Measurements from ENCODE around the gene PTGER1. TPM values are rescaled to one million over a fixed set of nuclear protein-coding genes. Genes with fewer than 3 reads are reported as not detected.

The PTGER1 gene
- total and polyA plus RNA-seq, 10 of the 15 experiments (the other 5 are each of a cell fraction or from before 2014, with no cell fraction given): not detected

- TF ChIP-seq, protein P1, sequence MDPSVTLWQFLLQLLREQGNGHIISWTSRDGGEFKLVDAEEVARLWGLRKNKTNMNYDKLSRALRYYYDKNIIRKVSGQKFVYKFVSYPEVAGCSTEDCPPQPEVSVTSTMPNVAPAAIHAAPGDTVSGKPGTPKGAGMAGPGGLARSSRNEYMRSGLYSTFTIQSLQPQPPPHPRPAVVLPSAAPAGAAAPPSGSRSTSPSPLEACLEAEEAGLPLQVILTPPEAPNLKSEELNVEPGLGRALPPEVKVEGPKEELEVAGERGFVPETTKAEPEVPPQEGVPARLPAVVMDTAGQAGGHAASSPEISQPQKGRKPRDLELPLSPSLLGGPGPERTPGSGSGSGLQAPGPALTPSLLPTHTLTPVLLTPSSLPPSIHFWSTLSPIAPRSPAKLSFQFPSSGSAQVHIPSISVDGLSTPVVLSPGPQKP (IDR thresholded peaks at IDR 0.05; ENCODE audit: low read depth, low read length): no peak
Measured at GRCh38 chr19:14433554-14434501, 41.3 kb downstream of the PTGER1 start (continued).

GRCh38 chr19:14432791-14433553, 42.2 kb downstream of the PTGER1 start, which contains the start of gene PKN1:
PKN1 (plus strand) TSS chr19:14433306; CDS start chr19:14433522, 216 bp downstream.
- SMC1A ChIA-PET (ENCODE audit: uncharacterized antibody, unreplicated experiment): interaction anchor here (0.6 to 2.3 kb wide), 6 partner anchors 13 to 348 kb away, joined by 3 to 10 read pairs (median 4); no protein-coding TSS in a partner anchor
- ATAC-seq: peak; percentile 69
- TF ChIP-seq NR2C2 (IDR thresholded peaks at IDR 0.05; ENCODE audit: borderline replicate concordance, control insufficient read depth, insufficient read length, low read depth) (no peak), POLR2A (IDR thresholded peaks at IDR 0.05; ENCODE audit: low read depth, low read length) (peak; percentile 34; the same call in 1 of the 2 replicates), SP1 (IDR thresholded peaks at IDR 0.05; ENCODE audit: low read depth, low read length) (no peak), EGR1 (IDR thresholded peaks at IDR 0.05; ENCODE audit: borderline replicate concordance in 1 of 2, low read depth in 2 of 2, low read length in 2 of 2) (peak in 1 of 2 experiments; percentile 71; a peak in 2 of 3 replicates), USF1 (IDR thresholded peaks at IDR 0.05; ENCODE audit: borderline replicate concordance, extremely low read length, insufficient read depth, low read depth, low read length) (peak; percentile 81), TAF1 (IDR thresholded peaks at IDR 0.05; ENCODE audit: borderline replicate concordance, low read depth, low read length) (0 out of 2 replicates have a peak, but pooled peaks have one; percentile 10), BHLHE40 (IDR thresholded peaks at IDR 0.05; ENCODE audit: borderline replicate concordance in 1 of 2, low read depth in 2 of 2, low read length in 1 of 2) (peak; percentile 7 to 93; a peak in 2 of 4 replicates), NR2F1 (conservative IDR thresholded peaks at IDR 0.05) (peak; percentile 11; the same call in 1 of the 2 replicates), MAX (IDR thresholded peaks at IDR 0.05; ENCODE audit: low read depth, low read length) (0 out of 2 replicates have a peak, but pooled peaks have one; percentile 45), ZBED1 (IDR thresholded peaks at IDR 0.05; ENCODE audit: borderline replicate concordance) (no peak), IKZF1 (conservative IDR thresholded peaks at IDR 0.05) (0 out of 2 replicates have a peak, but pooled peaks have one; percentile 16)

More at GRCh38 chr19:14432791-14433553, 42.2 kb downstream of the PTGER1 start, which contains the start of gene PKN1:
- H3K4me3 ChIP-seq: peak within 1 kb of the TSS; percentile 90
- no peaks in the 10 kb centered on the region for H3K27me3 ChIP-seq (replicated peaks in 1 of 2; ENCODE audit: control insufficient read depth in 2 of 2, insufficient read depth in 2 of 2, low read length in 1 of 2)
- no peaks in the 10 kb centered on the region for H3K9me3 ChIP-seq (replicated peaks; ENCODE audit: control insufficient read depth, insufficient read depth, low read length)
- CTCF ChIA-PET: interaction anchor here (0.8 to 5.4 kb wide), 19 partner anchors 8 to 318 kb away, joined by 3 to 42 read pairs (median 3); partner anchors contain the start of genes ASF1B and DDX39A
- peaks cover 22% of the 10 kb centered on the region for H3K4me1 ChIP-seq (ENCODE audit: control insufficient read depth, insufficient read depth, low read length)
- RAD21 ChIA-PET (ENCODE audit: unreplicated experiment): interaction anchor here (0.8 to 2.6 kb wide), 7 partner anchors 12 to 296 kb away, joined by 3 to 12 read pairs (median 6); partner anchors contain the start of genes ADGRE5, ASF1B and DNAJB1
- POLR2A ChIA-PET: interaction anchor here (0.5 to 1.3 kb wide), 7 partner anchors 13 to 298 kb away, joined by 3 to 6 read pairs (median 5); partner anchors contain the start of gene ASF1B
- DNase-seq (ENCODE audit: low read depth, low spot score): no peak
- 3% methylated on average over 10 of the region's 85 CpGs for WGBS (ENCODE audit: insufficient coverage, insufficient replicate concordance, low lambda C conversion rate, missing lambda C conversion rate)
- peak within 1 kb of the TSS; percentile 95 for H3K4me2 ChIP-seq (ENCODE audit: control insufficient read depth, insufficient read depth)
- FAIRE-seq: peak; percentile 38
- no peaks in the 10 kb centered on the region for H3K36me3 ChIP-seq (ENCODE audit: control insufficient read depth in 2 of 2, insufficient read depth in 2 of 2, low read length in 1 of 2)
- H3K9ac ChIP-seq (ENCODE audit: control insufficient read depth, insufficient read depth, low read length): peak within 1 kb of the TSS; percentile 77
- H3K79me2 ChIP-seq (ENCODE audit: control insufficient read depth, insufficient read depth, low read length): peaks cover 18% of the 10 kb centered on the region
- in situ Hi-C loops (cut with MboI): no loop called here
- intact Hi-C loops (cut with micrococcal nuclease; ENCODE audit: unreplicated experiment): loop anchor here (2.0 to 5.0 kb wide), 2 partner anchors 39 to 48 kb away; no protein-coding TSS in a partner anchor
- peak within 1 kb of the TSS; percentile 90 for H2AFZ ChIP-seq (ENCODE audit: control insufficient read depth, low read depth, low read length)
- BruUV-seq (replicated peaks): no TSS peak
- H4K20me1 ChIP-seq (ENCODE audit: control insufficient read depth, insufficient read depth): no peaks in the 10 kb centered on the region
- peak within 1 kb of the TSS; percentile 65 for H3K27ac ChIP-seq (ENCODE audit: control insufficient read depth, insufficient read depth)

All from GM12878 (cell line).